Occipital lobe (tissue), 2 donors: Measurements from ENCODE around the gene DHH. TPM values are rescaled to one million over a fixed set of nuclear protein-coding genes. Genes with fewer than 3 reads are reported as not detected.

ENCODE experiments used
- DNase-seq: peaks from one replicate; lab custom pipeline; 2025; lab: John Stamatoyannopoulos, UW
- total RNA-seq: library from RNA; depleted of rRNA; stranded (reverse); fragments of >200 nt; gene quantifications from one replicate; pipeline ENCODE4 v1.2.3, GENCODE V29; 2014

Gene DHH
- total RNA-seq, 1 donor from 2014 or later, result 0.47 TPM

GRCh38 chr12:49051373-49051764, 43.2 kb downstream of the DHH start:
- no peak for DNase-seq

GRCh38 chr12:49050507-49051372, 43.9 kb downstream of the DHH start:
- no peak for DNase-seq

- no peak for DNase-seq
Measured at GRCh38 chr12:49049566-49050224, 44.9 kb downstream of the DHH start.

- no peak for DNase-seq
Measured at GRCh38 chr12:49048953-49049352, 45.6 kb downstream of the DHH start.

GRCh38 chr12:49046129-49046895, 48.3 kb downstream of the DHH start:
- no peak for DNase-seq

GRCh38 chr12:49044660-49045059, 49.9 kb downstream of the DHH start:
- DNase-seq, result no peak

- peak; percentile 27 for DNase-seq
Measured at GRCh38 chr12:49043856-49044258, 50.7 kb downstream of the DHH start.

- no peak for DNase-seq
Measured at GRCh38 chr12:49043241-49043640, 51.4 kb downstream of the DHH start.

GRCh38 chr12:49041881-49042484, 52.6 kb downstream of the DHH start:
- DNase-seq, result no peak

GRCh38 chr12:49041036-49041880, 53.3 kb downstream of the DHH start:
- no peak for DNase-seq

- DNase-seq, result no peak
Measured at GRCh38 chr12:49040364-49040855, 54.2 kb downstream of the DHH start.

GRCh38 chr12:49039421-49040363, 54.9 kb downstream of the DHH start:
- DNase-seq, result no peak

GRCh38 chr12:49038291-49038955, 56.2 kb downstream of the DHH start:
- no peak for DNase-seq

- DNase-seq, result no peak
Measured at GRCh38 chr12:49037947-49038237, 56.7 kb downstream of the DHH start.

- no peak for DNase-seq
Measured at GRCh38 chr12:49037111-49037946, 57.3 kb downstream of the DHH start.
